ENCODE results near the gene YIF1B.

The YIF1B gene

GRCh38 chr19:38273499-38273898, 42.2 kb downstream of the YIF1B start:
- Histone ChIP-seq H3K4me3 (ENCODE audit: low read length) (no peak overlapping the region), H3K9ac (ENCODE audit: low read length) (no peak overlapping the region), H3K9me3 (ENCODE audit: insufficient read depth, low read length) (no peaks in the 10 kb centered on the region), H3K27ac (ENCODE audit: low read length) (no peak overlapping the region), H3K4me1 (ENCODE audit: low read length) (no peaks in the 10 kb centered on the region), H4K20me1 (ENCODE audit: insufficient read depth, low read length) (peaks cover 11% of the 10 kb centered on the region), H3K79me2 (ENCODE audit: low read length) (no peaks in the 10 kb centered on the region), H3K4me2 (ENCODE audit: low read length) (no peak overlapping the region), H3K27me3 (ENCODE audit: low read depth, low read length) (no peaks in the 10 kb centered on the region), H3K36me3 (replicated peaks; ENCODE audit: low read depth, low read length) (no peaks in the 10 kb centered on the region), H2AFZ (ENCODE audit: low read depth, low read length) (no peak overlapping the region)
- no peak for TF ChIP-seq EZH2phosphoT487 (IDR thresholded peaks at IDR 0.05; ENCODE audit: low read depth)
- no peak for TF ChIP-seq CTCF (IDR thresholded peaks at IDR 0.05; ENCODE audit: low read depth, low read length)

- Histone ChIP-seq H3K27me3 (ENCODE audit: low read depth, low read length) (no peaks in the 10 kb centered on the region), H3K4me1 (ENCODE audit: low read length) (peaks cover 3% of the 10 kb centered on the region), H3K27ac (ENCODE audit: low read length) (no peak overlapping the region), H3K79me2 (ENCODE audit: low read length) (no peaks in the 10 kb centered on the region; the same call in 1 of the 2 replicates), H3K4me3 (ENCODE audit: low read length) (no peak overlapping the region), H3K9me3 (ENCODE audit: insufficient read depth, low read length) (no peaks in the 10 kb centered on the region), H3K36me3 (replicated peaks; ENCODE audit: low read depth, low read length) (no peaks in the 10 kb centered on the region), H4K20me1 (ENCODE audit: insufficient read depth, low read length) (peaks cover 8% of the 10 kb centered on the region), H3K4me2 (ENCODE audit: low read length) (no peak overlapping the region), H2AFZ (ENCODE audit: low read depth, low read length) (no peak overlapping the region), H3K9ac (ENCODE audit: low read length) (no peak overlapping the region)
- no peak for TF ChIP-seq CTCF (IDR thresholded peaks at IDR 0.05; ENCODE audit: low read depth, low read length)
- TF ChIP-seq EZH2phosphoT487 (IDR thresholded peaks at IDR 0.05; ENCODE audit: low read depth) = no peak
These were observed 45.1 kb downstream of the YIF1B start for GRCh38 chr19:38270587-38271167.

- Histone ChIP-seq H3K27ac (ENCODE audit: low read length) (no peak overlapping the region), H2AFZ (ENCODE audit: low read depth, low read length) (no peak overlapping the region)
These were observed 47.2 kb downstream of the YIF1B start for GRCh38 chr19:38268539-38268938.

More at GRCh38 chr19:38268539-38268938, 47.2 kb downstream of the YIF1B start:
- Histone ChIP-seq H3K27me3 (ENCODE audit: low read depth, low read length) (no peaks in the 10 kb centered on the region), H3K9ac (ENCODE audit: low read length) (no peak overlapping the region), H3K9me3 (ENCODE audit: insufficient read depth, low read length) (no peaks in the 10 kb centered on the region), H3K79me2 (ENCODE audit: low read length) (no peaks in the 10 kb centered on the region; the same call in 1 of the 2 replicates), H3K4me3 (ENCODE audit: low read length) (no peak overlapping the region), H4K20me1 (ENCODE audit: insufficient read depth, low read length) (peaks cover 6% of the 10 kb centered on the region), H3K4me2 (ENCODE audit: low read length) (no peak overlapping the region), H3K36me3 (replicated peaks; ENCODE audit: low read depth, low read length) (no peaks in the 10 kb centered on the region), H3K4me1 (ENCODE audit: low read length) (peaks cover 14% of the 10 kb centered on the region)
- TF ChIP-seq CTCF (IDR thresholded peaks at IDR 0.05; ENCODE audit: low read depth, low read length) = no peak
- no peak for TF ChIP-seq EZH2phosphoT487 (IDR thresholded peaks at IDR 0.05; ENCODE audit: low read depth)
